NCI-H2196 treated with DMSO at 0.1 percent for 48 hours (cell line): Measurements from ENCODE around the gene EDA.

Experiments
- DNase-seq: peaks from one replicate; lab custom pipeline; 2025; ENCODE audit not compliant: unreplicated experiment; lab: John Stamatoyannopoulos, UW

Gene EDA

GRCh38 chrX:70054391-70054790, 438.5 kb downstream of the EDA start:
- DNase-seq: no peak

DNA sequence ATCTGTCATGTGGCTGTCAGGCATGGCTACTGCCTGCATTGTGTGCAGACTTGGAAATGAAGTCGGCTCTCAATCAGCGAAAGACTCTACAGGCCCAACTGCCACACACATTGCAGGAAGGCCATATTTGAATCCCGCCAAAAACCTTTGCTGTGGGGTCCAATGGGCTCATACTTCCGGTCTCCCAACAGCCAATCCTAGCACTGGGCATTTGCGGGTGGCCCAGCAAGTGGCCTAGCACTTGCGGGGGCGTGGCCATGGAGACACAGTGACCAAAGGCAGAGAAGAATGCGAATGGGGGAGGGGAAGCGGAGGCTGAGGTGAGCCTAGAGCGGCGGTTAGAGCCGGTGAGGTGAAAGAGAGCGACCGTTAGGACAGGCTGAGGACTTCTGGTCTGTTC, 446.2 kb downstream of the EDA start, which contains the start of gene OTUD6A:
TSS of gene OTUD6A (plus strand) at position 382 of the 400 bp plus-strand sequence. CDS start 68 bp downstream, outside the sequence.
- no peak for DNase-seq

GRCh38 chrX:70062961-70063550, 447.1 kb downstream of the EDA start:
- no peak for DNase-seq

- no peak for DNase-seq
Observed at GRCh38 chrX:70066646-70067045, 450.7 kb downstream of the EDA start.

DNA sequence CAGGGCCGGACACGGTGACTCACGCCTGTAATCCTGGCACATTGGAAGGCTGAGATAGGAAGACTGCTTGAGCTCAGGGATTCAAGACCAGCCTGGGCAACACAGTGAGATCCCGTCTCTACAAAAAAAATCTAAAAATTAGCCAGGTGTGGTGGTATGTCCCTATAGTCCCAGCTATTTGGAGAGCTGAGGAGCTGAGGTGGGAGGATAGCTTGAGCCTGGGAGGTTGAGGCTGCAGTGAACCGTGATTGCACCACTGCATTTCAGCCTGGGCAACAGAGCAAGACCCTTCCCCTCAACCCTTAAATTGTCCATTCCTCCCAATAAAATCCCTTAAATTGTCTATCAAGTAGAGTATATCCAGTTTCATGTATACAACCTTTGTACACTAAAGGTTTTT, 463.4 kb downstream of the EDA start:
- DNase-seq: no peak

DNA sequence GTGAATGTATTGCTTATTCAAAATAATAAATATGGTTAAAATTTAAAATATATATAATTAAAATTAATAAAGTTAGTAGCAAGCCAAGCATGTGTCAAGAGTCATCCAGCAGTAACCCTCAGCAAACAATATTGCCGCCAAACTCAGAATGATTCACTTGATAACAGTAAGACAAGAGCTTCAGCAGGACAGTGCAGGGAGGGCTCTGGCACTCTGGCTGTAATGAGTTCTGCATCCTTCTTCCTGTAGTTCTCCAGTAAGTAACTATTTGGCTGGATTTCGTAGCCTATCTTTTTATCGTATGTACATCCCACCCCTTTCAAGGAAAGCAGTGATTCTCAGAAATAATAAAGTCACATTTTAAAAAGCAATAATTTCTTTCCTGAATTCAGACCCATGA, 464.0 kb downstream of the EDA start:
- no peak for DNase-seq

DNA sequence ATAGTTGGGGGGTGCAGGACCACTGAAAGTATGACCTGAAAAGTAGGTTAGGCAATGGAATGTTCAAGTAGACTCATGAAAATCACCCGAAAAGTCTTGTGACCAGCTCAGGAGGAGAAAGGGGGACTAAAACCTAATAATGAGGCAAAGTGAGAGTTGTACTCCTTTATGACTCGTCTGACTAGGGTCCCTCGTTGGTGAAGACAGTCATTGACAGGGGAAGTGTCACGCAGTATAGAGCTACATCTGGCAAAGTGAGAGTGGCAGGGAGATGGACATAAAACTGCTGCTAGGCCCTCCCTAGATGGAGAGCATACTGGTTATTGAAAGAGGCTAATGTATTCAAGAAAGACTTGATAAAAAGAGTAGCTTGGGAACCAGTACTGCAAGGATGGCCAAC, 466.8 kb downstream of the EDA start:
- no peak for DNase-seq

DNA sequence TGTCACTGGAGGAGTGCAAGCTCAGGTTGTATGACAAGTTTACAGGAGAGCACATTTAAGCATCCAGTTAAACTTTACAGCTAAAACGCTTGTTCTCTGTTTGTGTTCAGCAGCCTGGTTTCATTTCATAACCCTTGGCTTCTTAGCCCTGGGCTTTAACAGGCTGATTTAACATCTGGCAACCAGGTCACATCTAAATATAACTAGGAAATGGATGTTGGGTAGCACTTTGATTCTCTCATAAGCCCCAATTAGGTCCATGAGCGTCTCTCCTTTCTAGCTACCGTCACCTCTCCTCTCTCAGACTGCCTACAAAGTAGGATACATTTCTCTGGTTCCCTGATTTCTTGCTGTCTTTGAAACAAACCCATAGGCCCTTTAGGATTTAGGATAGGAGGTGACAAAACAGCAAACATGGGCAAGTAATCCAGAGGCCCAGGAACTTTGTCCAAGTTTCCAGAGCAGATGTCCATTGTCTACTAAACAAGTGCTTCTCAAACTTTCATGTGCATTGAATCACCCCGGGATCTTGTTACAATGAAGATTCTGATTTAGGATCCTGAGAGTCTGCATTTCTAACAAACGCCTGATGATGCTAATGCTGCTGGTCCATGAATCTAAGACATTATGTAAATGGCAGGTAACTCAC, 468.8 kb downstream of the EDA start:
- no peak for DNase-seq

DNA sequence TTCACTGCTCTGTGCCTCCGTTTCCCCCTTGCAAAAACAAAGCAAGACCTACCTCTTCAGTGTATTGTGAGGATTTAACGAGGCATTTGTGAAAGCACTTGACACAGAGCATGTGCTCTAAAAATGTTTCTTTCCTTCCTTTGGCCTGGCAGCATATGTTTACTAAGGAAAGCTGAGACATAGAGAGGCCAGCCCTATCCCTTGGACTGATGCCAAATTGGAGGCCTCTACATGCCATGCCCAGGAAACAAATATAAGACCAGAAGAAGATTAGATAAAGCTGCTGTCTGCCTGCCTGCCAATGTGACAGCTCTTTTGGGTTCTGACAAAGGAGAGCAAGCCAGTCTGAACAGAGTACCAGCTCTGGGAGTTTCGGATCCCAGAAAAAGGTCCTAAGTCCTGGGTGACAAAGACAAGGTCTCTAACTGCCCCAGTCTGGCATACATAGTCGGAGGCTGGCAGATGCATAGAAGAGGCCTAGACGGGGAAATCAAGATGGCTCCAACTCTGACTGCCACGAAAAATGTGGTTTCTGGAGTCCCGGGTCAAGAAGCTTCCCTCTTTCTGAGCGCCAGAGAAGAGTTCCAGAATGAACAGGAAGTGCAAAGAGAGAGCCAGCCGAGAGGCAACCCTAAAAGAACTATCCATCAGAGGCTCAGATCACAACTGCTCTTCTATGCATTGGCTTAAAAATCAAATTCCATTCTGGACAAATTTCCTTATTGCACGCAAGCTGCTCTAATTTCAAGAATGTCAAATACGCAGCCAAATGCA, 472.1 kb downstream of the EDA start:
- peak; percentile 1 for DNase-seq

DNA sequence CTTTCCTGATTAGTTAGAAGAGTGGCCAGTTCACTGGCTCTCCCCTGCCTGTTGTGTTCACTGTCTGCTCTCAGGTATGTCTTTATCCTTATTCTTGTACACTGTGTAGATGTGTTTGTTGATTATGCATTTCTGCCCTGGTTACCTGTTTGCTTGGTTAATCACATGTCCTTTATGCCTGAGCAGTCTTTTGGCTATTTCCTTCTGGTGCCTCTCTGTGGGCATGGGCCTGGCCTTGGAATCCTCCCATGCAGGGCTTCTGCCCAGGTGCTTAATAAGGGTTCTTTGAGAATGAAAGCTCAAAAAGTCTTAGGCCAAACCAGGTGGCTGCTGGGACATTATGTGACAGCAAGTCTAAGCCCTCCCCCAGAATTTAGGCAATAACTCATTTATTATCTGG, 472.8 kb downstream of the EDA start:
- DNase-seq: no peak
